ENCODE measurements around the gene NDST3. TPM values are rescaled to one million over a fixed set of nuclear protein-coding genes. Genes with fewer than 3 reads are reported as not detected.

The NDST3 gene
- polyA plus RNA-seq, 2 of the 4 experiments (the other 2 are of a cell fraction) = not detected

DNA sequence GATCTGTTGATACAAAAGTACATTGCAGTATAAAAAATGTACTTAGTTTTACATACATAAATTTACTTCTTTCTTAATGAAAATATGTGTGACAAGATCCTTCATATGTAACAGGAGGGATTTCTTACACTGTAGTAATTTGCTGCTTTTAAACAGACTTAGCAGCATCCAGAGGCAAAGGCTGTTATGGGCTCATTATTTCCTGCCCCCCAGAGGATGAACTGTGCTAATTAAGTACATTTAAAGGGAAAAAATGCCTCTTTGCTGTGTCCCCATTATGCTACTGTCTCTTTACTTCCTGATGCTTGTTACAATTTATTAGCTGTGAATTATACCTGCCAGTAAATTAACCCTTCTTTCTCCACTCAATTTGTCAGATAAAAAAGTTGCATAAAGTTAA, 47.1 kb downstream of the NDST3 start:
- Histone ChIP-seq H3K4me3 (no peak overlapping the region), H3K27ac (no peak overlapping the region), H3K4me1 (no peaks in the 10 kb centered on the region), H3K9me3 (no peaks in the 10 kb centered on the region), H3K4me2 (no peak overlapping the region)
- FAIRE-seq (no peak), DNase-seq (ENCODE audit: low read depth in 1 of 2, low spot score in 1 of 2) (no peak), ATAC-seq (no peak)
- ChIA-PET CTCF (no interaction called here), POLR2A (no interaction called here)
- TF ChIP-seq CBX8 (IDR thresholded peaks at IDR 0.05) (no peak), HOXB13 (CRISPR knock-in tag; IDR thresholded peaks at IDR 0.05; ENCODE audit: low read depth) (no peak), HOXB5 (CRISPR knock-in tag; IDR thresholded peaks at IDR 0.05) (no peak), NPAS2 (CRISPR knock-in tag; IDR thresholded peaks at IDR 0.05; ENCODE audit: borderline replicate concordance) (no peak), SMC3 (IDR thresholded peaks at IDR 0.05) (no peak), HEYL (CRISPR knock-in tag; IDR thresholded peaks at IDR 0.05) (no peak), PHF8 (IDR thresholded peaks at IDR 0.05; ENCODE audit: borderline replicate concordance, low read depth) (no peak)
- TF ChIP-seq, protein P1, sequence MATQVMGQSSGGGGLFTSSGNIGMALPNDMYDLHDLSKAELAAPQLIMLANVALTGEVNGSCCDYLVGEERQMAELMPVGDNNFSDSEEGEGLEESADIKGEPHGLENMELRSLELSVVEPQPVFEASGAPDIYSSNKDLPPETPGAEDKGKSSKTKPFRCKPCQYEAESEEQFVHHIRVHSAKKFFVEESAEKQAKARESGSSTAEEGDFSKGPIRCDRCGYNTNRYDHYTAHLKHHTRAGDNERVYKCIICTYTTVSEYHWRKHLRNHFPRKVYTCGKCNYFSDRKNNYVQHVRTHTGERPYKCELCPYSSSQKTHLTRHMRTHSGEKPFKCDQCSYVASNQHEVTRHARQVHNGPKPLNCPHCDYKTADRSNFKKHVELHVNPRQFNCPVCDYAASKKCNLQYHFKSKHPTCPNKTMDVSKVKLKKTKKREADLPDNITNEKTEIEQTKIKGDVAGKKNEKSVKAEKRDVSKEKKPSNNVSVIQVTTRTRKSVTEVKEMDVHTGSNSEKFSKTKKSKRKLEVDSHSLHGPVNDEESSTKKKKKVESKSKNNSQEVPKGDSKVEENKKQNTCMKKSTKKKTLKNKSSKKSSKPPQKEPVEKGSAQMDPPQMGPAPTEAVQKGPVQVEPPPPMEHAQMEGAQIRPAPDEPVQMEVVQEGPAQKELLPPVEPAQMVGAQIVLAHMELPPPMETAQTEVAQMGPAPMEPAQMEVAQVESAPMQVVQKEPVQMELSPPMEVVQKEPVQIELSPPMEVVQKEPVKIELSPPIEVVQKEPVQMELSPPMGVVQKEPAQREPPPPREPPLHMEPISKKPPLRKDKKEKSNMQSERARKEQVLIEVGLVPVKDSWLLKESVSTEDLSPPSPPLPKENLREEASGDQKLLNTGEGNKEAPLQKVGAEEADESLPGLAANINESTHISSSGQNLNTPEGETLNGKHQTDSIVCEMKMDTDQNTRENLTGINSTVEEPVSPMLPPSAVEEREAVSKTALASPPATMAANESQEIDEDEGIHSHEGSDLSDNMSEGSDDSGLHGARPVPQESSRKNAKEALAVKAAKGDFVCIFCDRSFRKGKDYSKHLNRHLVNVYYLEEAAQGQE (IDR thresholded peaks at IDR 0.05) = no peak

DNA sequence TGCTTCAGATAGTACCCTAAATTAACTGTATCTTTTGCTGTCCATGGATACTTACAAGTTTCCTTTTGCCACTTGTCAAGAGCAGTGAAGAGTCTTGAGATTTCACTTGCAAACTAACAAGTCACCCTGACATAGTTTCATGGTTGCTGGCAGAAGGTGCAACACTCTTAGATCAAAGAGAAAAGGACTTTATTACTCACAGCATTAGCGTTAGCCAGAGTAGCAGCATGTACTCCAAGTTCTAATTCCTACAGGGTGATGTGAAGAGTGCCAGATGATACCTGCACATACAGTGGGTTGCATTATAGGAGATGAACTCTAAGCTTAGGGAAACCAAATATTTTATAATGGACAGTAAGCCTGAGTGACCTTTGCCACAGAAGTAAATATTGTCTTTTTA, 47.9 kb downstream of the NDST3 start:
- ChIA-PET POLR2A (no interaction called here), CTCF (no interaction called here)
- ATAC-seq (no peak), DNase-seq (ENCODE audit: low read depth in 1 of 2, low spot score in 1 of 2) (no peak), FAIRE-seq (no peak)
- no peaks in the 10 kb centered on the region for H3K4me1 ChIP-seq
- no peak for TF ChIP-seq ESRRA (IDR thresholded peaks at IDR 0.05; ENCODE audit: borderline replicate concordance, low read length)
- 0% methylated on average over 1 of the region's 1 CpG for WGBS (ENCODE audit: missing lambda C conversion rate)
- H3K4me3 ChIP-seq = no peak overlapping the region
- H3K4me2 ChIP-seq = no peak overlapping the region
- no peak overlapping the region for H3K27ac ChIP-seq
- no peaks in the 10 kb centered on the region for H3K9me3 ChIP-seq

DNA sequence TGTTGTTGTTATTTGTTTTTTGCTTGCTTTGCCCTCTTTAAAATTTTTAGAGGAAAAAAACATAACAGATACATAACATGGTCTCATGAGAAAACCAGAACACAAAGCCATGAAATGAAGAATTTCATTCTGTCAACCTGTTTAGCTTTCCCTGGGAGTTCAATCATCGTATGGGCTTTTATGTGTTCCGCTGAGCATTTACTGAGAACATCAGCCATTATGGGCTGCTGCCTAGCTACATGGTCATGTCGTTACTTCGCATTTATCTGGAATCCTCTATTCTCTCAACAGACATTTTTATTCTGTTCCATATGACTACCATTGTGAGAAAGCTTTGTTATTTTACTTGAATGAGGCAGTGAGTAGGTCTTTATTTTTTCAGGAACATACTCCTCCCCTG, 51.4 kb downstream of the NDST3 start:
- ATAC-seq (no peak), FAIRE-seq (no peak)
- POLR2A ChIA-PET = no interaction called here

DNA sequence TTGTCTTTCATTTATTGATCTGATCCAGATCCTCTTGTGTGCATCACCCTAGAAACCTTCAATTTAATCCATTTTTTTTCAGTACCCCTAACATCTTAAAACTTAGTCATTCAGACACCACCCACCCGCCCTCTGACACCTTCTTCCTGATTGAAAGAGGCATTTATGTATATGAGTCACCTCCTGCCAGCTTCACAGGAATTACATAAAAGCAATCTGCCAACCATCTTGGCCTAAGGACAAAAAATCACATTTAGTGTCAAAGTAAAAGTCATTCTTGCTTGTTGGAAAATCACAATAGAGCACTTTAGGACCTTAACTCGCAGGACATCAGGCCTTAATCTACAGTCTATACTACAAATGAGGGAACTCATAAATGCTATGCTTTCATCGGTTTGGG, 52.1 kb downstream of the NDST3 start:
- no peak overlapping the region for H3K4me3 ChIP-seq
- CTCF ChIA-PET = interaction anchor here (1.0 kb wide), 1 partner anchor 13 kb away, joined by 3 read pairs; no protein-coding TSS in a partner anchor
- ATAC-seq = no peak
- TF ChIP-seq CHD2 (IDR thresholded peaks at IDR 0.05; ENCODE audit: low read length, partially characterized antibody) (no peak), SREBF2 (IDR thresholded peaks at IDR 0.05) (no peak), HOXB13 (CRISPR knock-in tag; IDR thresholded peaks at IDR 0.05; ENCODE audit: low read depth) (no peak), FOXS1 (CRISPR knock-in tag; IDR thresholded peaks at IDR 0.05) (no peak), HEYL (CRISPR knock-in tag; IDR thresholded peaks at IDR 0.05) (no peak), RCOR1 (IDR thresholded peaks at IDR 0.05; ENCODE audit: low read depth, low read length) (no peak), NFE2L2 (conservative IDR thresholded peaks at IDR 0.05; ENCODE audit: low read length) (no peak), EHF (CRISPR knock-in tag; IDR thresholded peaks at IDR 0.05) (no peak), CHD4 (IDR thresholded peaks at IDR 0.05; ENCODE audit: borderline replicate concordance) (no peak), FOSL2 (IDR thresholded peaks at IDR 0.05) (no peak), FOSL2 (CRISPR knock-in tag; IDR thresholded peaks at IDR 0.05) (no peak)
- TF ChIP-seq, protein P2, sequence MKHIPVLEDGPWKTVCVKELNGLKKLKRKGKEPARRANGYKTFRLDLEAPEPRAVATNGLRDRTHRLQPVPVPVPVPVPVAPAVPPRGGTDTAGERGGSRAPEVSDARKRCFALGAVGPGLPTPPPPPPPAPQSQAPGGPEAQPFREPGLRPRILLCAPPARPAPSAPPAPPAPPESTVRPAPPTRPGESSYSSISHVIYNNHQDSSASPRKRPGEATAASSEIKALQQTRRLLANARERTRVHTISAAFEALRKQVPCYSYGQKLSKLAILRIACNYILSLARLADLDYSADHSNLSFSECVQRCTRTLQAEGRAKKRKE (CRISPR knock-in tag; IDR thresholded peaks at IDR 0.05; ENCODE audit: low read depth) = no peak
- POLR2A ChIA-PET = no interaction called here
- no peak for FAIRE-seq
- no peaks in the 10 kb centered on the region for H3K4me1 ChIP-seq
- no peaks in the 10 kb centered on the region for H3K9me3 ChIP-seq
- no peak overlapping the region for H3K4me2 ChIP-seq
- DNase-seq (ENCODE audit: low read depth in 1 of 2, low spot score in 1 of 2) = no peak
- no peak overlapping the region for H3K27ac ChIP-seq
- WGBS (ENCODE audit: missing lambda C conversion rate) = 11% methylated on average over 3 of the region's 3 CpGs

More for the DNA sequence above, 51.4 kb downstream of the NDST3 start:
- Histone ChIP-seq H3K4me1 (no peaks in the 10 kb centered on the region), H3K27ac (no peak overlapping the region), H3K4me3 (no peak overlapping the region), H3K9me3 (no peaks in the 10 kb centered on the region), H3K4me2 (no peak overlapping the region)
- 27% methylated on average over 4 of the region's 4 CpGs for WGBS (ENCODE audit: missing lambda C conversion rate)
- CTCF ChIA-PET = no interaction called here
- TF ChIP-seq RAD21 (conservative IDR thresholded peaks at IDR 0.05 in 1 of 2, IDR thresholded peaks at IDR 0.05 in 1 of 2) (no peak), POLR2AphosphoS2 (conservative IDR thresholded peaks at IDR 0.05; ENCODE audit: low read length) (no peak), BHLHE40 (IDR thresholded peaks at IDR 0.05; ENCODE audit: low read depth, low read length) (no peak)
- TF ChIP-seq, protein P3, sequence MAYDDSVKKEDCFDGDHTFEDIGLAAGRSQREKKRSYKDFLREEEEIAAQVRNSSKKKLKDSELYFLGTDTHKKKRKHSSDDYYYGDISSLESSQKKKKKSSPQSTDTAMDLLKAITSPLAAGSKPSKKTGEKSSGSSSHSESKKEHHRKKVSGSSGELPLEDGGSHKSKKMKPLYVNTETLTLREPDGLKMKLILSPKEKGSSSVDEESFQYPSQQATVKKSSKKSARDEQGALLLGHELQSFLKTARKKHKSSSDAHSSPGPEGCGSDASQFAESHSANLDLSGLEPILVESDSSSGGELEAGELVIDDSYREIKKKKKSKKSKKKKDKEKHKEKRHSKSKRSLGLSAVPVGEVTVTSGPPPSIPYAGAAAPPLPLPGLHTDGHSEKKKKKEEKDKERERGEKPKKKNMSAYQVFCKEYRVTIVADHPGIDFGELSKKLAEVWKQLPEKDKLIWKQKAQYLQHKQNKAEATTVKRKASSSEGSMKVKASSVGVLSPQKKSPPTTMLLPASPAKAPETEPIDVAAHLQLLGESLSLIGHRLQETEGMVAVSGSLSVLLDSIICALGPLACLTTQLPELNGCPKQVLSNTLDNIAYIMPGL (CRISPR knock-in tag; IDR thresholded peaks at IDR 0.05; ENCODE audit: borderline replicate concordance) = no peak
- DNase-seq (ENCODE audit: low read depth in 1 of 2, low spot score in 1 of 2) = no peak

Data from A549 (cell line).